H9 (cell line): ENCODE data around the gene CPM. TPM values are rescaled to one million over a fixed set of nuclear protein-coding genes. Genes with fewer than 3 reads are reported as not detected.

Experiments
- DNase-seq: peaks from one replicate; pipeline ENCODE4 v3.0.0-alpha.2; 2017
- H2AFZ ChIP-seq: one replicate; pipeline ENCODE4 v1.6.1; 2013; ENCODE audit warnings: mild to moderate bottlenecking, low read length, control low read depth, moderate library complexity
- H2AK5ac ChIP-seq: 2 replicates; pipeline ENCODE4 v1.6.1; 2013; ENCODE audit warnings: low read length, control low read depth, mixed read lengths; ENCODE audit not compliant: insufficient read length
- H2BK120ac ChIP-seq: one replicate; pipeline ENCODE4 v1.6.1; 2013; ENCODE audit warnings: low read depth, mild to moderate bottlenecking, low read length, control low read depth, inconsistent platforms; ENCODE audit not compliant: poor library complexity, severe bottlenecking
- H2BK12ac ChIP-seq: 2 replicates; pipeline ENCODE4 v1.6.1; 2013; ENCODE audit warnings: low read length, control low read depth, mixed read lengths, low read depth; ENCODE audit not compliant: insufficient read length
- H2BK15ac ChIP-seq: 2 replicates; pipeline ENCODE4 v1.6.1; 2013; ENCODE audit warnings: low read depth, low read length, control low read depth
- H2BK20ac ChIP-seq: one replicate; pipeline ENCODE4 v1.6.1; 2013; ENCODE audit warnings: low read depth, mild to moderate bottlenecking, low read length, control low read depth, inconsistent platforms; ENCODE audit not compliant: poor library complexity, severe bottlenecking
- H2BK5ac ChIP-seq: 2 replicates; pipeline ENCODE4 v1.6.1; 2013; ENCODE audit warnings: low read length, control low read depth, mixed read lengths; ENCODE audit not compliant: insufficient read length
- H3K14ac ChIP-seq: 2 replicates; pipeline ENCODE4 v1.6.1; 2013; ENCODE audit warnings: low read length, control low read depth; ENCODE audit not compliant: insufficient read depth
- H3K18ac ChIP-seq: 2 replicates; pipeline ENCODE4 v1.6.1; 2013; ENCODE audit warnings: low read depth, mild to moderate bottlenecking, mixed read lengths, low read length, control low read depth; ENCODE audit not compliant: insufficient read length
- H3K23ac ChIP-seq: 2 replicates; pipeline ENCODE4 v1.6.1; 2013; ENCODE audit warnings: low read length, control low read depth, mixed read lengths, low read depth; ENCODE audit not compliant: insufficient read length
- H3K23me2 ChIP-seq: 2 replicates; pipeline ENCODE4 v1.6.1; 2013; ENCODE audit warnings: low read depth, mild to moderate bottlenecking, mixed read lengths, low read length, control low read depth; ENCODE audit not compliant: insufficient read length, poor library complexity, severe bottlenecking
- H3K27ac ChIP-seq: 2 replicates; pipeline ENCODE4 v1.5.1; 2013; ENCODE audit warnings: low read length, control low read depth, mixed read lengths, low read depth; ENCODE audit not compliant: insufficient read length
- H3K27me3 ChIP-seq: 2 replicates; pipeline ENCODE4 v1.6.1; 2013; ENCODE audit warnings: low read length, control low read depth, inconsistent platforms; ENCODE audit not compliant: insufficient read depth
- H3K4ac ChIP-seq: 2 replicates; pipeline ENCODE4 v1.6.1; 2013; ENCODE audit warnings: low read depth, mild to moderate bottlenecking, control low read depth, inconsistent platforms, low read length, moderate library complexity
- H3K4me1 ChIP-seq: 2 replicates; pipeline ENCODE4 v1.6.1; 2013; ENCODE audit warnings: low read length, control low read depth, inconsistent platforms; ENCODE audit not compliant: insufficient read depth
- H3K4me2 ChIP-seq: 2 replicates; pipeline ENCODE4 v1.6.1; 2013; ENCODE audit warnings: low read length, control low read depth, mixed read lengths; ENCODE audit not compliant: insufficient read length, insufficient read depth
- H3K56ac ChIP-seq: 2 replicates; pipeline ENCODE4 v1.6.1; 2013; ENCODE audit warnings: low read depth, mild to moderate bottlenecking, mixed read lengths, low read length, control low read depth; ENCODE audit not compliant: insufficient read length
- H3K79me1 ChIP-seq: 2 replicates; pipeline ENCODE4 v1.6.1; 2013; ENCODE audit warnings: low read depth, mild to moderate bottlenecking, moderate library complexity, low read length, control low read depth, inconsistent platforms; ENCODE audit not compliant: insufficient read depth, poor library complexity, severe bottlenecking
- H3K79me2 ChIP-seq: 2 replicates; pipeline ENCODE4 v1.6.1; 2013; ENCODE audit warnings: low read length, control low read depth, inconsistent platforms; ENCODE audit not compliant: insufficient read depth
- H3K9ac ChIP-seq: 2 replicates; pipeline ENCODE4 v1.6.1; 2013; ENCODE audit warnings: low read length, control low read depth, mixed read lengths; ENCODE audit not compliant: insufficient read length; ENCODE audit errors: extremely low read depth
- H3K9me3 ChIP-seq: one replicate; pipeline ENCODE4 v1.6.1; 2013; ENCODE audit warnings: low read depth, low read length, inconsistent platforms; ENCODE audit not compliant: control insufficient read depth
- H3T11ph ChIP-seq: one replicate; pipeline ENCODE4 v1.6.1; 2013; ENCODE audit warnings: mild to moderate bottlenecking, low read length, control low read depth, inconsistent platforms
- H4K20me1 ChIP-seq: one replicate; pipeline ENCODE4 v1.6.1; 2013; ENCODE audit not compliant: control insufficient read depth, insufficient read length, insufficient read depth
- H4K5ac ChIP-seq: 2 replicates; pipeline ENCODE4 v1.6.1; 2013; ENCODE audit warnings: low read depth, mild to moderate bottlenecking, mixed read lengths, low read length, control low read depth; ENCODE audit not compliant: insufficient read length
- H4K8ac ChIP-seq: replicated peaks from 2 replicates; pipeline ENCODE4 v1.6.1; 2013; ENCODE audit warnings: low read length, control low read depth, mixed read lengths, low read depth; ENCODE audit not compliant: insufficient read length
- H4K91ac ChIP-seq: 2 replicates; pipeline ENCODE4 v1.6.1; 2013; ENCODE audit warnings: low read depth, mild to moderate bottlenecking, moderate library complexity, mixed read lengths, low read length, control low read depth; ENCODE audit not compliant: insufficient read length
- H3K27ac Mint-ChIP-seq, 3 experiments: 2 replicates in 2 of 3; 3 replicates in 1 of 3; pipeline ENCODE4 v1.8.0; 2020 to 2021; ENCODE audit warnings: mixed read lengths in 3 of 3, mild to moderate bottlenecking in 1 of 3, moderate library complexity in 1 of 3
- H3K27me3 Mint-ChIP-seq: 2 replicates; pipeline ENCODE4 v1.8.0; 2021; ENCODE audit warnings: low read depth, mild to moderate bottlenecking, moderate library complexity, mixed read lengths
- H3K36me3 Mint-ChIP-seq, 3 experiments: 2 replicates in 2 of 3; 3 replicates in 1 of 3; pipeline ENCODE4 v1.8.0; 2020 to 2021; ENCODE audit warnings: low read depth in 3 of 3, mixed read lengths in 3 of 3; ENCODE audit not compliant: insufficient read depth in 1 of 3
- H3K4me1 Mint-ChIP-seq, 2 experiments: 2 replicates each; pipeline ENCODE4 v1.8.0; 2020; ENCODE audit warnings: mixed read lengths in 2 of 2
- H3K4me3 Mint-ChIP-seq, 2 experiments: 2 replicates in 1 of 2; 3 replicates in 1 of 2; pipeline ENCODE4 v1.8.0; 2020 to 2021; ENCODE audit warnings: mild to moderate bottlenecking in 2 of 2, mixed read lengths in 2 of 2, moderate library complexity in 1 of 2
- H3K9me3 Mint-ChIP-seq, 2 experiments: 2 replicates in 1 of 2; 3 replicates in 1 of 2; pipeline ENCODE4 v1.8.0; 2020; ENCODE audit warnings: mild to moderate bottlenecking in 2 of 2, mixed read lengths in 2 of 2, moderate library complexity in 1 of 2
- CTCF ChIP-seq: fragments of 200-600 bp; sonication (generic); conservative IDR thresholded peaks from 3 replicates; pipeline ENCODE4 v1.8.0; 2021; ENCODE audit warnings: antibody characterized with exemption, mild to moderate bottlenecking
- WGBS: extraction: QIAGEN DNeasy Blood & Tissue Kit; methylation state at CpG from one replicate; pipeline ENCODE4 v1.1.7; 2013; ENCODE audit warnings: missing lambda C conversion rate, low lambda C conversion rate, mixed read lengths; ENCODE audit not compliant: insufficient read length; ENCODE audit errors: extremely low coverage; 5-methylcytosine and 5-hydroxymethylcytosine counted together
- total RNA-seq: library from RNA; stranded (reverse); gene quantifications from 2 replicates; pipeline ENCODE4 v1.2.1, GENCODE V29; 2021

Gene CPM
- total RNA-seq, 1 experiment from 2014 or later, result 1.2 TPM

- Mint-ChIP-seq H3K27me3 (no peaks in the 10 kb centered on the region), H3K36me3 (peaks cover 24 to 80% (median 55%) of the 10 kb centered on the region in 3 experiments; a peak in 6 of 7 replicates), H3K4me1 (peaks cover 9 to 32% of the 10 kb centered on the region in 2 experiments), H3K27ac (no peak overlapping the region; a peak in 1 of 7 replicates), H3K9me3 (no peaks in the 10 kb centered on the region), H3K4me3 (no peak overlapping the region)
- Histone ChIP-seq H2BK120ac (no peak overlapping the region), H3K23me2 (no peaks in the 10 kb centered on the region), H4K8ac (no peak overlapping the region), H2BK12ac (no peak overlapping the region), H3K27ac (no peak overlapping the region), H3K4ac (no peak overlapping the region), H4K5ac (no peak overlapping the region), H3K79me1 (no peaks in the 10 kb centered on the region), H3T11ph (no peak overlapping the region), H2AK5ac (no peak overlapping the region), H3K56ac (no peak overlapping the region), H3K23ac (no peak overlapping the region), H3K4me1 (no peaks in the 10 kb centered on the region), H3K4me2 (no peak overlapping the region), H3K14ac (no peak overlapping the region), H2AFZ (no peak overlapping the region), H2BK20ac (no peak overlapping the region), H3K9me3 (no peaks in the 10 kb centered on the region), H3K18ac (no peak overlapping the region), H2BK15ac (no peak overlapping the region), H3K27me3 (no peaks in the 10 kb centered on the region), H3K9ac (no peak overlapping the region), H4K20me1 (no peaks in the 10 kb centered on the region), H3K79me2 (no peaks in the 10 kb centered on the region), H4K91ac (no peak overlapping the region), H2BK5ac (no peak overlapping the region)
- WGBS, result no CpG with 5 or more reads among the region's 6 CpGs
- no peak for TF ChIP-seq CTCF
- DNase-seq, result peak; percentile 67
These were observed 101.7 kb downstream of the CPM start for GRCh38 chr12:68831272-68831671.
